GM12891 (cell line): Measurements from ENCODE around the gene PKNOX1.
"Not testable (repeated sequence)": the region's sequence is repeated elsewhere in the genome, so short reads cannot be mapped to it uniquely, and the experiment has no call there.

ENCODE experiments used
- PAX5 ChIP-seq: IDR thresholded peaks from 2 replicates; pipeline ENCODE4 v1.6.1; 2011; ENCODE audit warnings: low read length, moderate library complexity, mild to moderate bottlenecking; ENCODE audit not compliant: insufficient read depth, severe bottlenecking
- POLR2A ChIP-seq: IDR thresholded peaks from 2 replicates; pipeline ENCODE4 v1.6.1; 2011; ENCODE audit warnings: low read depth, low read length, control low read depth
- POLR2AphosphoS5 ChIP-seq: IDR thresholded peaks from 2 replicates; pipeline ENCODE4 v1.6.1; 2011; ENCODE audit warnings: low read depth, low read length, control low read depth
- SPI1 ChIP-seq: IDR thresholded peaks from 2 replicates; pipeline ENCODE4 v1.6.1; 2011; ENCODE audit warnings: low read depth, low read length, control low read depth
- TAF1 ChIP-seq: IDR thresholded peaks from 2 replicates; pipeline ENCODE4 v1.6.1; 2011; ENCODE audit warnings: low read depth, low read length, control low read depth

- not testable (repeated sequence) for TF ChIP-seq POLR2A, POLR2AphosphoS5, TAF1, SPI1, PAX5
These were observed 16.2 kb upstream of the PKNOX1 start for GRCh38 chr21:42958122-42958521.
